Gastrocnemius medialis (tissue), 4 donors: ENCODE measurements around the gene CD276. TPM values are rescaled to one million over a fixed set of nuclear protein-coding genes. Genes with fewer than 3 reads are reported as not detected.
A peak's percentile ranks its signal among the peaks of the same experiment; 100 is the strongest.

Source experiments
- ATAC-seq, 2 donors: fragments of 150-250 bp; one replicate each; pipeline ENCODE4 v1.9.1; 2016
- DNase-seq, 2 donors: peaks; one replicate each; pipeline ENCODE4 v3.0.0-alpha.2; 2019
- H3K27ac ChIP-seq, 4 donors: fragments of 200-600 bp; sonication (generic); 1 replicate in 1 of 4; 2 replicates in 3 of 4; pipeline ENCODE4 v1.5.1; 2016 to 2018; ENCODE audit warnings: mild to moderate bottlenecking in 2 of 4, moderate library complexity in 1 of 4
- H3K27me3 ChIP-seq, 3 donors: fragments of 200-600 bp; sonication (generic) in 2 of 3; 1 replicate in 1 of 3; 2 replicates in 2 of 3; pipeline versions ENCODE4 v1.5.1 to v1.6.0; 2016 to 2019; ENCODE audit warnings: mild to moderate bottlenecking in 1 of 3, moderate library complexity in 1 of 3
- H3K36me3 ChIP-seq, 2 donors: fragments of 200-600 bp; sonication (generic) in 1 of 2; one replicate each; pipeline ENCODE4 v1.5.1; 2017 to 2018
- H3K4me1 ChIP-seq, 2 donors: fragments of 200-600 bp; sonication (generic) in 1 of 2; one replicate each; pipeline ENCODE4 v1.5.1; 2016 to 2017; ENCODE audit warnings: mild to moderate bottlenecking in 2 of 2
- H3K4me3 ChIP-seq, 4 donors: fragments of 200-600 bp; sonication (generic) in 3 of 4; 1 replicate in 1 of 4; 2 replicates in 3 of 4; pipeline ENCODE4 v1.5.1; 2016 to 2019; ENCODE audit warnings: mild to moderate bottlenecking in 2 of 4
- H3K9me3 ChIP-seq, 3 donors: fragments of 200-600 bp; sonication (generic) in 2 of 3; 1 replicate in 1 of 3; 2 replicates in 2 of 3; pipeline ENCODE4 v1.5.1; 2016 to 2019
- POLR2A ChIP-seq, 2 donors: fragments of 450-650 bp; IDR thresholded peaks; one replicate each; pipeline ENCODE4 v1.6.1; 2017; ENCODE audit warnings: antibody characterized with exemption in 2 of 2, mild to moderate bottlenecking in 2 of 2, moderate library complexity in 2 of 2
- in situ Hi-C, 4 donors: fragments of 200-750 bp; cut with MboI; loops; one replicate each; pipeline versions ENCODE4 v1.15.0 to v1.8.0; 2017; ENCODE audit warnings: low sequenced_read_pairs in 4 of 4
- intact Hi-C: fragments of 100-400 bp; cut with DNase I; formaldehyde crosslinking; loops from one replicate; pipeline ENCODE4 v1.15.1; 2023; ENCODE audit warnings: low total_unique reads
- total RNA-seq, 4 donors: library from RNA; depleted of rRNA; stranded (reverse); fragments of >200 nt; gene quantifications; one replicate each; pipeline versions ENCODE4 v1.1.0 to v1.2.3, GENCODE V29; 2016
- TF ChIP-seq, protein P1 (sequence below), 5 experiments: fragments of 450-650 bp in 3 of 5; fragments of 200-600 bp in 2 of 5; sonication (generic) in 2 of 5; IDR thresholded peaks in 4 of 5; conservative IDR thresholded peaks in 1 of 5; 1 replicate in 4 of 5; 2 replicates in 1 of 5; pipeline ENCODE4 v1.5.1; 2016 to 2019; ENCODE audit warnings: antibody characterized with exemption in 5 of 5, mild to moderate bottlenecking in 3 of 5, moderate library complexity in 3 of 5

The CD276 gene
- total RNA-seq, 4 donors from 2014 or later: 9.6 to 21.4 (median 16.6) TPM

DNA sequence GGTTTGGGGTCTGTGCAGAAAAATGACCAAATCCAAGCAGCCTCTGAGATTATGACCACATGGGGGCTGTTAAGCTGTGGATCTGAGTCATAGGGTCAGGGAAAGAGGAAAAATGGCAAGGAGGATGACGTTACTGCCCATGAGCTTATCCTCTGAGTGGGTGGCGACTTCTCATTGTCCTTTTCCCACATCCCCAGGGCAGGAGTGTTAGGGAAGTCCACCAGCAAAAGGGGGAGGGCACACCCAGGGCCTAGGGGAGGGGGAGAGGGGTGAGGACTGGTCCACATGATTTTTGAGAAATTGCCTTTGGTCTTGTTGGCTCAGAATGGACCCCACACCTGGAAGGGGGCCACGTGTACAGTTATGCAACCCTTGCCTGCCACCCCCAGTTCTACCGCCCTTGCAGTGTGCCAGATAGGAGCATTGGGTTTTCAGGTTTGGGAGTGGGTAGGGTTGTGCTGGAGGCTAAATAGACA is 2.6 kb downstream of the CD276 start:
- intact Hi-C loops (loop anchor here (10.0 kb wide), 1 partner anchor 928 kb away; the partner anchor contains the start of gene CLK3), in situ Hi-C loops (no loop called here)
- Histone ChIP-seq H3K4me3 (no peak overlapping the region), H3K27ac (peak overlapping the region in 1 of 4 donors; percentile 80), H3K36me3 (no peaks in the 10 kb centered on the region), H3K27me3 (no peaks in the 10 kb centered on the region), H3K4me1 (peaks cover 38 to 41% of the 10 kb centered on the region in 2 donors), H3K9me3 (no peaks in the 10 kb centered on the region)
- TF ChIP-seq, protein P1, sequence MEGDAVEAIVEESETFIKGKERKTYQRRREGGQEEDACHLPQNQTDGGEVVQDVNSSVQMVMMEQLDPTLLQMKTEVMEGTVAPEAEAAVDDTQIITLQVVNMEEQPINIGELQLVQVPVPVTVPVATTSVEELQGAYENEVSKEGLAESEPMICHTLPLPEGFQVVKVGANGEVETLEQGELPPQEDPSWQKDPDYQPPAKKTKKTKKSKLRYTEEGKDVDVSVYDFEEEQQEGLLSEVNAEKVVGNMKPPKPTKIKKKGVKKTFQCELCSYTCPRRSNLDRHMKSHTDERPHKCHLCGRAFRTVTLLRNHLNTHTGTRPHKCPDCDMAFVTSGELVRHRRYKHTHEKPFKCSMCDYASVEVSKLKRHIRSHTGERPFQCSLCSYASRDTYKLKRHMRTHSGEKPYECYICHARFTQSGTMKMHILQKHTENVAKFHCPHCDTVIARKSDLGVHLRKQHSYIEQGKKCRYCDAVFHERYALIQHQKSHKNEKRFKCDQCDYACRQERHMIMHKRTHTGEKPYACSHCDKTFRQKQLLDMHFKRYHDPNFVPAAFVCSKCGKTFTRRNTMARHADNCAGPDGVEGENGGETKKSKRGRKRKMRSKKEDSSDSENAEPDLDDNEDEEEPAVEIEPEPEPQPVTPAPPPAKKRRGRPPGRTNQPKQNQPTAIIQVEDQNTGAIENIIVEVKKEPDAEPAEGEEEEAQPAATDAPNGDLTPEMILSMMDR (IDR thresholded peaks at IDR 0.05 in 4 of 5, conservative IDR thresholded peaks at IDR 0.05 in 1 of 5): no peak
- TF ChIP-seq POLR2A (IDR thresholded peaks at IDR 0.05): no peak
- ATAC-seq: no peak
- no peak for DNase-seq

DNA sequence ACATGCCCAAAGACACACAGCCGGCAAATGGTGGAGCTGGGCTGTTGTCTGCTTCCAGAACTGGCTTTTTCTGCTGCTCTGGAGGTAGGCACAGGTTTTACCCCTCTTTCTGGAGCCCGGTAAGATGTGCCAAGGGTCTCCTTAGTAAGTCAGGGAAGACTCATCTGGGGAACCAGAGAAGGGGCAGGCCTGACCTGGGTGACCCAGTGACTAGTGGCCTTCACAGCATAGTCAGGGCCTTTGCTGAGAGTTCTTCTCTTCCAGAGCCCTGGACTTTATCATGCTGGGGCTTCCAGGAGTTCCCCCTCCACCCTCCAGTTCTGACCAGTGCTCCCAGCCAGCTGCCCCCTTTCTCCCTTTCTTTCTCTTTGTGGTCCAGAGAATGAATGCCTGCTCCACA is 3.2 kb downstream of the CD276 start:
- TF ChIP-seq, protein P1 (IDR thresholded peaks at IDR 0.05 in 4 of 5, conservative IDR thresholded peaks at IDR 0.05 in 1 of 5): no peak
- no peak for TF ChIP-seq POLR2A (IDR thresholded peaks at IDR 0.05)
- ATAC-seq: no peak
- in situ Hi-C loops (no loop called here), intact Hi-C loops (loop anchor here (10.0 kb wide), 1 partner anchor 927 kb away; the partner anchor contains the start of gene CLK3)
- Histone ChIP-seq H3K27ac (no peak overlapping the region), H3K27me3 (no peaks in the 10 kb centered on the region), H3K4me3 (no peak overlapping the region), H3K36me3 (no peaks in the 10 kb centered on the region), H3K9me3 (no peaks in the 10 kb centered on the region), H3K4me1 (peaks cover 38 to 41% of the 10 kb centered on the region in 2 donors)
- DNase-seq: no peak

DNA sequence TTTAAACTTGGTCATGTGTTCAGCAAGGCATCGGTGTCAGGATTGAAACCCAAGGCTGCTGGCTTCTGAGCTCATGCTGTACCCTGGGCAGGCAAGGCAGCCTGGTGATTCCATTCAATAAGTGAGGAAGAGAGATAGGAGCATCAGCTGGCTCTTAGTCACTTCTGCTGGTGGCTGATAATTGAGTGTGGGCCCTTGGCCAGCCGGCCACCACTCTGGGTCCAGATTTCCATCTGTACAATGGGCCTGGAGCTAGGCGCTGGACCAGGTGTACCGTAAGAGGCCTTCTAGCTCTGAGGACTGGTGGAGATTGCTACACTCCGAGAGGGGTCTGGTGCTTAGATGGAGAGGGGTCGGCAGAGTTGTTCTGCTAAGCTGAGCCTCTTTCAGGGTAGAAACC is 4.3 kb downstream of the CD276 start:
- Histone ChIP-seq H3K4me1 (peaks cover 38 to 39% of the 10 kb centered on the region in 2 donors), H3K4me3 (no peak overlapping the region), H3K9me3 (no peaks in the 10 kb centered on the region), H3K27me3 (no peaks in the 10 kb centered on the region), H3K27ac (no peak overlapping the region), H3K36me3 (no peaks in the 10 kb centered on the region)
- ATAC-seq: no peak
- intact Hi-C loops: loop anchor here (10.0 kb wide), 1 partner anchor 926 kb away; the partner anchor contains the start of gene CLK3
- TF ChIP-seq POLR2A (IDR thresholded peaks at IDR 0.05): no peak
- TF ChIP-seq, protein P1 (IDR thresholded peaks at IDR 0.05 in 4 of 5, conservative IDR thresholded peaks at IDR 0.05 in 1 of 5): no peak
- DNase-seq: no peak
- in situ Hi-C loops: no loop called here

DNA sequence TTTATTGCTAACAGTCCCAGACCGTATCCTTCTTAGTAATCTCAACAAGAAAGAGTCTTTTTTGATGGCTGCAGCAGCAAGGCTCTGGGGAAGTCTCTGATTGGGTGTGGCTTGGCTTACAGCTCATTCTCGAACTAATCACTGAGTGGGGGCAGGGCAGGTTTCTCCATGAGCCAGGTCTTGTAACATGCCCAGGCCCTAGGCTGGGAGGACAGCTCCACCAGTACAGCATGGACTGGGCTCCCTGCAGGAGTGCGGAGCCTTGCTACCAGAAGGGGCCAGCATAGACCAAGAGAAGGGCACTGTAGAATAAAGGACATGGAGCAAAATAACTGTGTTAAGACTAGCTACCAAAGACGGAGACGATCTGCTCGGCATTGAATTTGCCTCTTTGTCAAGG is 7.2 kb downstream of the CD276 start:
- peak overlapping the region in 1 of 4 donors; percentile 26 for H3K27ac ChIP-seq
- H3K9me3 ChIP-seq: no peaks in the 10 kb centered on the region
- in situ Hi-C loops: loop anchor here in 2 of 4 donors (10.0 kb wide), 1 partner anchor 57 kb away; the partner anchor contains the start of gene NPTN (in 2 of the 2)
- H3K36me3 ChIP-seq: no peaks in the 10 kb centered on the region
- TF ChIP-seq, protein P1 (IDR thresholded peaks at IDR 0.05 in 4 of 5, conservative IDR thresholded peaks at IDR 0.05 in 1 of 5): peak in 1 of 5 experiments; percentile 9
- TF ChIP-seq POLR2A (IDR thresholded peaks at IDR 0.05): no peak
- peaks cover 36 to 54% of the 10 kb centered on the region in 2 donors for H3K4me1 ChIP-seq
- intact Hi-C loops: no loop called here
- ATAC-seq (peak; percentile 25 to 33), DNase-seq (peak; percentile 41 to 65)
- no peak overlapping the region for H3K4me3 ChIP-seq
- H3K27me3 ChIP-seq: no peaks in the 10 kb centered on the region
